Measurements from ENCODE around the gene IRGC.

IRGC gene

GRCh38 chr19:43692385-43692784, 23.5 kb upstream of the IRGC start:
- no peak for DNase-seq

GRCh38 chr19:43692877-43693276, 23.0 kb upstream of the IRGC start:
- DNase-seq: no peak

DNA sequence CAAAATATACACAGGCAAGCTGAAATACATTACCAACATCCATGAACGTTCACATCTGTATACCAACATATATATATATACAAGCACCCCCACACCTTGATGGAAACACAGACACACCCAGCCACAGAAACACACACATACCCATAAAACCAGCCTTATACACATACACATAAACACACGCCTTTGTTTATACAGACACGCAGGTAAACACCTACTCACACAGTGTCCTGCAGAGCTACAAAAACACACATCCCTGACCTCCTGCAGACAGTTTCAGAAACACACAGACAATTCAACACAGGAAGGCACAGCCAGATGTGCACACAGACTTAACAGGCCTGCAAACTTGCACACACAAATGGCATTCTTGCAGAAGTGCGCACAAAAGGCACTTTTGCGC, 21.3 kb upstream of the IRGC start:
- no peak for DNase-seq

DNA sequence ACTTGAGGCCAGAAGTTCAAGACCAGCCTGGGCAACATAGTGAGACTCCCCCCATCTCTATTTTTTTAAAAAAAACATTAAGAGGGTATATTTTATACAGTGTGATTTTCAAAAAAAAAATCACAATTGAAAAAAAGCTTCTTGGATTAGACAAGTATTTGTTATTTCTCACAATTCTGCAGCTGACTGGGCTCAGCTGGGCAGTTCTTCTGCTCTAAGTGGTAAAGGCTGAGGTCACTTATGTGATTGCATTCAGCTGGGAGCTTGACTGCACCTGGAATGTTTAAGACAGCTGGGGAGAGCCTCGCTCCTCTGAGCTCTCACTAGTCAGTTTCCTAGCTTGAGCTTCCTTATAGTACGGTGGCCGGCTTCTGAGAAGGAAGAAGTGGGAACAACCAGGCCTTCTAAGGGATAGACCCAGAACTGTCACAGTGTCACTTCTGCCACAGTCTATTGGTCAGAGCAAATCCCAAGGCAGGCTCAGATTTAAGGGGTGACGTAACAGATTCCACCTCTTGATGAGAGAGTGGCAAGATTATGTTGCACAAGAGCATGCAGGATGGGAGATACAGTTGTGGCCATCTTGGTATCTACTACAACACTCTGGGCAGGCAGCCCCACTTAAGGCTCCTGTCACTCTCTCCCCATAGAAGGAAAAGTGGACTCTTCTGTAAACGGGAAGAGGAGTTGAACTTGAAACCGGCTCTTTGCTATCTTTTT, 19.7 kb upstream of the IRGC start:
- no peak for DNase-seq

DNA sequence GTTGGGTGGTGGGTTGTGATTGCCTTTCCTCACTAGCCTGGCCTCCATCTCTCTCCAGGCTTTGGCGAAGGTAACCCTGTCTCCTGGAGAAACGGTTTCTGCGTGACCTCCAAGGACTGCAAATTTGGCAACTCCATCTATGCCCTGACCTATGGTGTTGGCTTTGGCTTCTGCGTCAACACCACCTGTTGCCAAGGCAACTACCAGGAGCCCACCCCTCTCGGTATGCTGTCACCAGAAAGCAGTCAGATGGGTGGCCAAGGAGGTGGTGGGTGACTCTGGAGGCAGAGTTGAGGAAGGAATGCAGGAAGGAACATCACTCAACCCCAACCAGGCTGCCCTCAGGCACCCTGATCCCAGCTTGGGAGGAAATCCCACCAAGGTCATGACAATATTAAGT, 18.6 kb upstream of the IRGC start:
- no peak for DNase-seq

DNA sequence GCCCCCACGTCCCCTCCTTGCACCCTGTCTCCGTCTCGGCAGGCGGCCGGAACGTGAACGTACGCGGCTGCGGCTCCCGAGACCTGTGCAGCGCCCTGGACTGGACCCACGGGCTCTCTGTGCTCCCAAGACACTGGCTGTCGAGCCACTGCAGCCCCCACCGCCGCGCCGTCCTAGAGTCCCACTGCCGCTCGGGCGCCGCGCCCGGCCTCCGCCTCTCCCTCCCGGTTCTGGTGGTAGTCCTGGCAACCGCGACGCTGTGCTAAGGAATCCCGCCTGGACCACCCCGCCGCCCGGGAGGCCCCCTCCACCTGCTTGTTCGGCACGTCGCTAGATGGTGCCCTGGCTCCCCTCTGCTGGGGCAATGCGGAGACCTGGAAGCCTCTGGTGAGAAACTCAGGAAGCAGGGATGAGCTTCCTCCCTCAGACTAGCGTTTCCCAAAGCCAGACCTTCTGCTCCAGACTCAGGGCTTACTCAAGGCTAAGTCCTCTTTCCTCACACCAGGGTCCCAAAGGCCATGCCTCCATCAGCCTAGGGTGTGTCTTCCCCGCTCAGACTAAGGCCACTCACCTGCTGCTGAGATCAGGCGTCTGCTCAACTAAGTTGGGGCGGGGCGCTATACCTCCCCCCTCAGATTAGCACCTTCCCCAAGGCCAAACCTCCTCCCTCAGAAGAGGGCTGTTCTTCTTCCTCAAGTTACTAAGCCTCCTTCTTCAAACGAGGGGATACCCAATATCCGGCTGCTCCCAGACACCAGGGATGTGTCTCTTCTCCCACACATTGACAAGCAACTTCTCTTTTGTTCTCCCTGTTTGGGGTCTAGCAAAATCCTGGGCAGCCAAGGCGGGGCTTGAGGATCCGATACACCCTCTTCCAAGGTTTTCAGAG, 16.1 kb upstream of the IRGC start:
- DNase-seq: peak; percentile 16

- peak; percentile 7 for DNase-seq
Measured at GRCh38 chr19:43700395-43701000, 15.4 kb upstream of the IRGC start.

GRCh38 chr19:43704002-43704705, 11.7 kb upstream of the IRGC start:
- no peak for DNase-seq

- no peak for DNase-seq
Measured at GRCh38 chr19:43705729-43706128, 10.1 kb upstream of the IRGC start.

GRCh38 chr19:43707158-43707712, 8.6 kb upstream of the IRGC start:
- DNase-seq: no peak

DNA sequence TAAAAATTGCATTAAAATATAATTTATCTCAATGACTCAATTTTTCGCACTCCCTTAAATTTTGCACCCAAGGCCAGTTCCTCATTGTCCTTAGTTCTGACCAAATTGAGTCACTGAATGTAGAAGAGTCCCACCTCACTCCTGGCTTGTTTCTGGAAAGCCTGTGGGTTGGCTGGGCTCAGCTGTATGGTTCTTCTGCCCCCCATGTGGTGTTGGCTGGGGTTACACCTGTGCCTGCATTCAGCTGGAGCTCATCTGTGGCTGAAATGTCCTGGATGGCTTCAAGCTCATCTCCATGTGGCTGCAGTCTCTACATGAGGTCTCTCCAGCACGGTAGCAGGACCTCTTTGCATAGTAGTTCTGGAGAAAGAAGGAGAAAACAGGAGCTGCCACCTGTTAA, 7.2 kb upstream of the IRGC start:
- DNase-seq: no peak

- no peak for DNase-seq
Measured at GRCh38 chr19:43711751-43712355, 4.0 kb upstream of the IRGC start.

GRCh38 chr19:43713208-43713607, 2.7 kb upstream of the IRGC start:
- no peak for DNase-seq

- DNase-seq: no peak
Measured at GRCh38 chr19:43718627-43719377, 2.9 kb downstream of the IRGC start.

GRCh38 chr19:43719378-43719868, 3.5 kb downstream of the IRGC start:
- DNase-seq: no peak

GRCh38 chr19:43719918-43720317, 4.0 kb downstream of the IRGC start:
- no peak for DNase-seq

DNA sequence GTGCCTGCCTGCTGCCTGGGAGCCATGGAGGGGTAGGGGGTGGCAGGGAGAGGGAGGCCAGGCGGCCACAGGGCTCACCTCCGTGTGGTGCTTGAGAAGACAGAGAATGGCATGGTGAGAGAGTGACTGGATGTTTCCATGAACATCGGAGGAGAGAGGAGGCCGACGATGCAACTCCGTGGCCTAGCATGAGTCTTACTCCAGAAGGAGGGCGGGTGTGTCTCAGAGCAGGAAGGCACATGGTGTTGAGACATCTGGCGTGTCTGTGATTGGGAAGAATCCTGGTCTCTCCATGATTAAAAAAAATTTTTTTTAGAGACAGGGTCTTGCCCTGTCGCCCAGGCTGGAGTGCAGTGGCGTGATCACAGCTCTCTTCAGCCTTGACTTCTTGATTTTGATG, 5.1 kb downstream of the IRGC start:
- DNase-seq: no peak

GRCh38 chr19:43721469-43722048, 5.7 kb downstream of the IRGC start:
- DNase-seq: no peak

DNA sequence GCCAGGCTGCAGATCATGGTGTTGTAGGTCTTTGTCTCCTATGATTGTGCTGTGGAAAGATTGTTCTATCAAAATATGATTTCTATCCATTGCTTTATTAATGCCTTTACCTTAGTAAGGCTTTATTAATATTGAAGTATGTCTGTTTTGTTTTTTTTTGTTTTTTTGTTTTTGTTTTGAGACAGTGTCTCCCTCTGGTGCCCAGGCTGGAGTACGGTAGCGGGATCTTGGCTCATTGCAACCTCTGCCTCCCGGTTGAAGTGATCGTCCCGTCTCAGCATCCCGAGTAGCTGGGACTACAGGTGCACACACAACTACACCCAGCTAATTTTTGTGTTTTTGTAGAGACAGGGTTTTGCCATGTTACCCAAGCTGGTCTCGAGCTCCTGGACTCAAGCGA, 7.7 kb downstream of the IRGC start:
- DNase-seq: no peak

DNA sequence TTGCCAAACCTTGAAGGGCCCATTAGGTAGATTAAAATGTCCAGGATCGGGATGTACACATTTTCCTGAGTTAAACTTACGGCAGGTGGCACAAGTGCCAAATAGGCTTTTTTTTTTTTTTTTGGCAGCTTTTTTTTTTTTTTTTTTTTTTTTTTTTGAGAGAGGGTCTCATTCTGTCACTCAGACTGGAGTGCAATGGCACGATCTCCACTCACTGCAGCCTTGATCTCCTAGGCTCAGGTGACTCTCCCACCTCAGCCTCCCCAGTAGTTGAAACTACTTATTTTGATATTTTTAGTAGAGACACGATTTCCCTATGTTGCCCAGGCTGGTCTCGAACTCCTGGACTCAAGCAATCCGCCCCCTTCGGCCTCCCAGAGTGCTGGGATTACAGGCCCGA, 9.0 kb downstream of the IRGC start:
- no peak for DNase-seq

DNA sequence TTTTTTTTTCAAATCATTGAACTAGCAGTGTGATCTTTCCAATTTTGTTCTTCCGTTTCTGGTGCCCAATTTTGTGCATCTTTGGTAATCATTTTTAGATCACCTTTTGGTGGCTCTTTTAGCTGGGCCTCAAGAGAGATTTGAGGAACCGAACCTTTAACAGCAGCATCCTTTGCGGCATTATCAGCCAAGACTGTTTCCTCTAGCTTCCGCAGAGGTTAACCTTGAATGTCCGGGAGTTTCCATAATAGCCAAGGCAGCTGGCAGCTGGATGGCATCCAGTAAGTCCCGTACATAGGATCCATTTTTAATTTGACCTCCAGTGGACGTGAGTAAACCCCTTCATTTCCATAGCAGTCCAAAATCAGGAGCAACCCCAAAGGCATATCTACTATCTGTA, 9.6 kb downstream of the IRGC start:
- no peak for DNase-seq

Data from CD4-positive, alpha-beta T cell treated with Interleukin-17A for 4 hours (primary cell).